ENCODE results near the gene ATPAF1. TPM values are rescaled to one million over a fixed set of nuclear protein-coding genes. Genes with fewer than 3 reads are reported as not detected.
A peak's percentile ranks its signal among the peaks of the same experiment; 100 is the strongest.

Gene ATPAF1
- total and polyA plus RNA-seq, 10 of the 15 experiments (the other 5 are each of a cell fraction or from before 2014, with no cell fraction given), result 15.2 to 93.5 (median 48.4) TPM

GRCh38 chr1:46649764-46650163, 18.4 kb downstream of the ATPAF1 start:
- no peak for DNase-seq (ENCODE audit: low read depth, low spot score)
- no peak for TF ChIP-seq CREM (IDR thresholded peaks at IDR 0.05; ENCODE audit: low read depth)
- TF ChIP-seq JUNB (IDR thresholded peaks at IDR 0.05), result no peak
- TF ChIP-seq IRF5 (IDR thresholded peaks at IDR 0.05; ENCODE audit: borderline replicate concordance), result no peak
- no peak overlapping the region for H3K4me3 ChIP-seq
- ChIA-PET POLR2A (no interaction called here), RAD21 (ENCODE audit: unreplicated experiment) (interaction anchor here (0.7 kb wide), 1 partner anchor 25 kb away, joined by 3 read pairs; no protein-coding TSS in a partner anchor), SMC1A (ENCODE audit: uncharacterized antibody, unreplicated experiment) (no interaction called here), CTCF (interaction anchor here (0.8 to 1.9 kb wide), 2 partner anchors 10 to 75 kb away, joined by 3 to 4 read pairs; no protein-coding TSS in a partner anchor)
- H3K9me3 ChIP-seq (replicated peaks; ENCODE audit: control insufficient read depth, insufficient read depth, low read length), result peaks cover 2% of the 10 kb centered on the region; the same call in 2 of the 3 replicates
- no peaks in the 10 kb centered on the region for H3K27me3 ChIP-seq (replicated peaks in 1 of 2; ENCODE audit: control insufficient read depth in 2 of 2, insufficient read depth in 2 of 2, low read length in 1 of 2)
- no TSS peak for BruUV-seq (replicated peaks)
- no peaks in the 10 kb centered on the region for H3K79me2 ChIP-seq (ENCODE audit: control insufficient read depth, insufficient read depth, low read length)
- no peaks in the 10 kb centered on the region for H3K4me1 ChIP-seq (ENCODE audit: control insufficient read depth, insufficient read depth, low read length)
- H3K4me2 ChIP-seq (ENCODE audit: control insufficient read depth, insufficient read depth), result no peak overlapping the region
- no peak overlapping the region for H2AFZ ChIP-seq (ENCODE audit: control insufficient read depth, low read depth, low read length)
- intact Hi-C loops (cut with micrococcal nuclease; ENCODE audit: unreplicated experiment), result no loop called here
- 91% methylated on average over 2 of the region's 2 CpGs for WGBS (ENCODE audit: insufficient coverage, insufficient replicate concordance, low lambda C conversion rate, missing lambda C conversion rate)
- in situ Hi-C loops (cut with MboI), result no loop called here
- H3K36me3 ChIP-seq (ENCODE audit: control insufficient read depth in 2 of 2, insufficient read depth in 2 of 2, low read length in 1 of 2), result peaks cover 0 to 15% of the 10 kb centered on the region in 2 experiments; a peak in 3 of 4 replicates
- FAIRE-seq, result no peak
- no peak overlapping the region for H3K9ac ChIP-seq (ENCODE audit: control insufficient read depth, insufficient read depth, low read length)
- no peak overlapping the region for H3K27ac ChIP-seq (ENCODE audit: control insufficient read depth, insufficient read depth)
- no peak for ATAC-seq
- H4K20me1 ChIP-seq (ENCODE audit: control insufficient read depth, insufficient read depth), result no peaks in the 10 kb centered on the region

- H3K27ac ChIP-seq (ENCODE audit: control insufficient read depth, insufficient read depth), result no peak overlapping the region
- ATAC-seq (no peak), DNase-seq (ENCODE audit: low read depth, low spot score) (no peak), FAIRE-seq (peak; percentile 13)
- BruUV-seq (replicated peaks), result no TSS peak
- ChIA-PET POLR2A (interaction anchor here (1.1 kb wide), 1 partner anchor 19 kb away, joined by 3 read pairs; no protein-coding TSS in a partner anchor), RAD21 (ENCODE audit: unreplicated experiment) (no interaction called here), CTCF (interaction anchor here (1.6 kb wide), 1 partner anchor 24 kb away, joined by 3 read pairs; no protein-coding TSS in a partner anchor), SMC1A (ENCODE audit: uncharacterized antibody, unreplicated experiment) (interaction anchor here (1.2 kb wide), 1 partner anchor 9 kb away, joined by 4 read pairs; no protein-coding TSS in a partner anchor)
- no peak overlapping the region for H3K4me3 ChIP-seq
- no peaks in the 10 kb centered on the region for H3K79me2 ChIP-seq (ENCODE audit: control insufficient read depth, insufficient read depth, low read length)
- no peaks in the 10 kb centered on the region for H4K20me1 ChIP-seq (ENCODE audit: control insufficient read depth, insufficient read depth)
- H3K4me2 ChIP-seq (ENCODE audit: control insufficient read depth, insufficient read depth), result no peak overlapping the region
- H3K27me3 ChIP-seq (replicated peaks in 1 of 2; ENCODE audit: control insufficient read depth in 2 of 2, insufficient read depth in 2 of 2, low read length in 1 of 2), result no peaks in the 10 kb centered on the region
- H3K9me3 ChIP-seq (replicated peaks; ENCODE audit: control insufficient read depth, insufficient read depth, low read length), result peaks cover 2% of the 10 kb centered on the region; the same call in 2 of the 3 replicates
- WGBS (ENCODE audit: insufficient coverage, insufficient replicate concordance, low lambda C conversion rate, missing lambda C conversion rate), result 77% methylated on average over 3 of the region's 3 CpGs
- no peak overlapping the region for H3K9ac ChIP-seq (ENCODE audit: control insufficient read depth, insufficient read depth, low read length)
- in situ Hi-C loops (cut with MboI) (no loop called here), intact Hi-C loops (cut with micrococcal nuclease; ENCODE audit: unreplicated experiment) (no loop called here)
- TF ChIP-seq PRDM15 (CRISPR knock-in tag; IDR thresholded peaks at IDR 0.05) (no peak), FOXK2 (IDR thresholded peaks at IDR 0.05) (no peak), HDGF (IDR thresholded peaks at IDR 0.05) (no peak), EP300 (IDR thresholded peaks at IDR 0.05; ENCODE audit: borderline replicate concordance in 1 of 2, control insufficient read depth in 1 of 2, low read depth in 2 of 2, low read length in 2 of 2) (no peak), SMARCA5 (IDR thresholded peaks at IDR 0.05) (no peak), SMC3 (IDR thresholded peaks at IDR 0.05; ENCODE audit: borderline replicate concordance, low read length) (no peak)
- no peaks in the 10 kb centered on the region for H3K4me1 ChIP-seq (ENCODE audit: control insufficient read depth, insufficient read depth, low read length)
- H2AFZ ChIP-seq (ENCODE audit: control insufficient read depth, low read depth, low read length), result no peak overlapping the region
- H3K36me3 ChIP-seq (ENCODE audit: control insufficient read depth in 2 of 2, insufficient read depth in 2 of 2, low read length in 1 of 2), result peaks cover 0 to 14% of the 10 kb centered on the region in 2 experiments
Measured at GRCh38 chr1:46647611-46648010, 20.6 kb downstream of the ATPAF1 start.
